Heart left ventricle (tissue), 16 donors: Measurements from ENCODE around the gene VCL. TPM values are rescaled to one million over a fixed set of nuclear protein-coding genes. Genes with fewer than 3 reads are reported as not detected.
"Not testable (repeated sequence)": the region's sequence is repeated elsewhere in the genome, so short reads cannot be mapped to it uniquely, and the experiment has no call there.

Experiments used
- ATAC-seq, 4 donors: fragments of 200-7000 bp; cut with Tn5 transposase; one replicate each; pipeline ENCODE4 v1.9.1; 2020 to 2022; ENCODE audit warnings: moderate library complexity in 4 of 4, mild to moderate bottlenecking in 3 of 4, moderate number of reproducible peaks in 1 of 4
- DNase-seq, 5 donors: peaks; one replicate each; pipeline ENCODE4 v3.0.0-alpha.2; 2020
- H3K27ac ChIP-seq, 12 donors: fragments of 200-600 bp; sonication (generic) in 4 of 12; one replicate each; pipeline versions ENCODE4 v1.5.0 to v1.8.0; 2016 to 2022; ENCODE audit warnings: mild to moderate bottlenecking in 2 of 12
- H3K27me3 ChIP-seq, 9 donors: fragments of 200-600 bp; sonication (generic) in 2 of 9; one replicate each; pipeline versions ENCODE4 v1.5.1 to v1.8.0; 2016 to 2022; ENCODE audit warnings: mild to moderate bottlenecking in 3 of 9
- H3K36me3 ChIP-seq, 9 donors: fragments of 200-600 bp; sonication (generic) in 2 of 9; one replicate each; pipeline versions ENCODE4 v1.5.0 to v1.8.0; 2018 to 2022; ENCODE audit warnings: mild to moderate bottlenecking in 2 of 9
- H3K4me1 ChIP-seq, 12 donors: fragments of 200-600 bp; sonication (generic) in 4 of 12; one replicate each; pipeline versions ENCODE4 v1.5.0 to v1.8.0; 2016 to 2022; ENCODE audit warnings: mild to moderate bottlenecking in 3 of 12
- H3K4me3 ChIP-seq, 12 donors: fragments of 200-600 bp; sonication (generic) in 4 of 12; one replicate each; pipeline versions ENCODE4 v1.5.0 to v1.8.0; 2017 to 2022; ENCODE audit warnings: mild to moderate bottlenecking in 9 of 12, moderate library complexity in 4 of 12
- H3K9me3 ChIP-seq, 12 donors: fragments of 200-600 bp; sonication (generic) in 4 of 12; one replicate each; pipeline versions ENCODE4 v1.5.0 to v1.8.0; 2016 to 2022; ENCODE audit warnings: mild to moderate bottlenecking in 1 of 12
- CTCF ChIP-seq, 12 donors: fragments of 200-600 bp; sonication (generic) in 4 of 12; IDR thresholded peaks; one replicate each; pipeline versions ENCODE4 v1.5.0 to v1.8.0; 2018 to 2022; ENCODE audit warnings: antibody characterized with exemption in 12 of 12, mild to moderate bottlenecking in 5 of 12
- POLR2A ChIP-seq, 2 donors: fragments of 450-650 bp; IDR thresholded peaks; one replicate each; pipeline ENCODE4 v1.6.1; 2017; ENCODE audit warnings: antibody characterized with exemption in 2 of 2, mild to moderate bottlenecking in 2 of 2, moderate library complexity in 2 of 2
- WGBS, 4 donors: extraction: QIAGEN DNeasy Blood & Tissue Kit in 2 of 4; methylation state at CpG; one replicate each; pipeline versions ENCODE4 v1.1.5 to v1.1.7; 2013 to 2018; 5-methylcytosine and 5-hydroxymethylcytosine counted together
- intact Hi-C, 10 donors: fragments of 100-400 bp; cut with DNase I; formaldehyde crosslinking; loops; one replicate each; pipeline versions ENCODE4 v1.11.1 to v1.14.2; 2022
- polyA plus RNA-seq, 2 donors: library from polyadenylated mRNA; stranded (reverse); fragments of 200-250 nt; gene quantifications; one replicate each; pipeline ENCODE4 v1.2.3, GENCODE V29; 2013
- total RNA-seq, 9 donors: library from RNA; depleted of rRNA in 2 of 9; stranded (reverse); fragments of >200 nt in 2 of 9; fragmentation: NEBNext Ultra II Directional in 3 of 9; extraction: Animal tissue kit (Norgen Biotek cat#: 25700) in 3 of 9; gene quantifications; one replicate each; pipeline versions ENCODE4 v1.1.0 to v1.2.4, GENCODE V29; 2016 to 2023
- donor health status: ischemic (EF 13 %, LVEDD 7.1; RV severe dilation, severe dysfunction).
- donor health status: healthy with polysubstance abuse.
- donor health status: DM: no; HTN: yes; CAD: no.
- donor health status: DM: no; HTN: no; CAD: no.
- donor health status: ischemic (EF 25% LVEDD 6.9; RV normal size, moderate dysfunction).
- donor health status: ischemic (EF 25% LVEDD 5.7; RV mildly dilated, moderate dysfunction).
- donor health status: healthy.
- donor health status: DM: yes; HTN: yes; CAD: no.
- donor health status: ischemic (EF 35%, LVEDD 5.7; RV mildly dilated, moderate dysfunction).
- donor health status: nonischemic (EF 11% LVEDD 7.7; RV severe dilation, severe dysfunction).
- donor health status: DM: yes; HTN: yes; CAD: no.
- donor health status: PGD.
- donor health status: ischemic (EF 29% LVEDD 5.4; RV normal size, mild dysfunction).
- donor health status: nonischemic (EF 23%, LVEDD 6.1; RV moderate dilation, normal function).

The VCL gene
- total and polyA plus RNA-seq, 11 donors, result 84.5 to 543 (median 273) TPM

- Histone ChIP-seq H3K36me3 (peaks cover 0 to 11% (median 0%) of the 10 kb centered on the region in 9 donors), H3K4me1 (peaks cover 17 to 82% (median 52%) of the 10 kb centered on the region in 12 donors), H3K27me3 (no peaks in the 10 kb centered on the region), H3K27ac (peak overlapping the region in 5 of 12 donors; percentile 0 to 22 (median 4)), H3K4me3 (peak overlapping the region in 1 of 12 donors; percentile 2), H3K9me3 (no peaks in the 10 kb centered on the region)
- 80 to 87% (median 84%) methylated on average over 6 of the region's 6 CpGs for WGBS, 4 donors
- ATAC-seq, result no peak
- intact Hi-C loops, result loop anchor here in 1 of 10 donors (5.0 kb wide), 1 partner anchor 71 kb away; no protein-coding TSS in a partner anchor
- DNase-seq, result no peak
- TF ChIP-seq POLR2A (IDR thresholded peaks at IDR 0.05) (no peak), CTCF (IDR thresholded peaks at IDR 0.05) (no peak)
Measured at GRCh38 chr10:74011017-74011416, 13.1 kb downstream of the VCL start.

GRCh38 chr10:74011770-74012169, 13.9 kb downstream of the VCL start:
- WGBS, 4 donors, result 42 to 62% (median 48%) methylated on average over 1 of the region's 1 CpG
- Histone ChIP-seq H3K27me3 (no peaks in the 10 kb centered on the region), H3K36me3 (peaks cover 0 to 12% (median 0%) of the 10 kb centered on the region in 9 donors), H3K4me1 (peaks cover 12 to 74% (median 46%) of the 10 kb centered on the region in 12 donors), H3K4me3 (peak overlapping the region in 1 of 12 donors; percentile 2), H3K9me3 (no peaks in the 10 kb centered on the region), H3K27ac (peak overlapping the region in 3 of 12 donors; percentile 0 to 4 (median 3))
- ATAC-seq (peak in 2 of 4 donors; percentile 20 to 46), DNase-seq (peak in 3 of 5 donors; percentile 39 to 58 (median 42))
- intact Hi-C loops, result loop anchor here in 1 of 10 donors (5.0 kb wide), 1 partner anchor 71 kb away; no protein-coding TSS in a partner anchor
- TF ChIP-seq CTCF (IDR thresholded peaks at IDR 0.05) (no peak), POLR2A (IDR thresholded peaks at IDR 0.05) (no peak)

GRCh38 chr10:74012480-74012879, 14.6 kb downstream of the VCL start:
- TF ChIP-seq CTCF (IDR thresholded peaks at IDR 0.05) (no peak), POLR2A (IDR thresholded peaks at IDR 0.05) (no peak)
- H3K27ac ChIP-seq, result peak overlapping the region in 2 of 12 donors; percentile 3 to 4
- no peaks in the 10 kb centered on the region for H3K27me3 ChIP-seq
- H3K9me3 ChIP-seq, result no peaks in the 10 kb centered on the region
- no peak overlapping the region for H3K4me3 ChIP-seq
- H3K4me1 ChIP-seq, result peaks cover 12 to 70% (median 45%) of the 10 kb centered on the region in 12 donors
- ATAC-seq (no peak), DNase-seq (no peak)
- 57 to 74% (median 71%) methylated on average over 2 of the region's 2 CpGs for whole genome bisulfite sequencing, 4 donors
- intact Hi-C loops, result loop anchor here in 1 of 10 donors (5.0 kb wide), 1 partner anchor 70 kb away; no protein-coding TSS in a partner anchor
- peaks cover 0 to 10% (median 0%) of the 10 kb centered on the region in 9 donors for H3K36me3 ChIP-seq

GRCh38 chr10:74013004-74013403, 15.1 kb downstream of the VCL start:
- no peak overlapping the region for H3K4me3 ChIP-seq
- H3K27me3 ChIP-seq, result no peaks in the 10 kb centered on the region
- peaks cover 12 to 69% (median 45%) of the 10 kb centered on the region in 12 donors for H3K4me1 ChIP-seq
- H3K36me3 ChIP-seq, result peaks cover 0 to 13% (median 0%) of the 10 kb centered on the region in 9 donors
- TF ChIP-seq POLR2A (IDR thresholded peaks at IDR 0.05), result no peak
- no peak for TF ChIP-seq CTCF (IDR thresholded peaks at IDR 0.05)
- 86 to 94% (median 93%) methylated on average over 1 of the region's 1 CpG for WGBS, 4 donors
- no peaks in the 10 kb centered on the region for H3K9me3 ChIP-seq
- no peak for DNase-seq
- peak overlapping the region in 2 of 12 donors; percentile 2 to 3 for H3K27ac ChIP-seq
- intact Hi-C loops, result loop anchor here in 1 of 10 donors (5.0 kb wide), 1 partner anchor 69 kb away; no protein-coding TSS in a partner anchor
- no peak for ATAC-seq

- intact Hi-C loops, result loop anchor here in 1 of 10 donors (5.0 kb wide), 1 partner anchor 68 kb away; no protein-coding TSS in a partner anchor
- ATAC-seq, H3K27ac ChIP-seq, H3K4me3 ChIP-seq, H3K9me3 ChIP-seq, H3K27me3 ChIP-seq, DNase-seq: not testable (repeated sequence)
- WGBS, 4 donors, result 77 to 90% (median 87%) methylated on average over 3 of the region's 3 CpGs
- Histone ChIP-seq H3K36me3 (peaks cover 0 to 21% (median 0%) of the 10 kb centered on the region in 9 donors), H3K4me1 (peaks cover 12 to 70% (median 49%) of the 10 kb centered on the region in 12 donors)
Measured at GRCh38 chr10:74014574-74014973, 16.7 kb downstream of the VCL start.
